ENCODE measurements around the gene GOLM1.

DNA sequence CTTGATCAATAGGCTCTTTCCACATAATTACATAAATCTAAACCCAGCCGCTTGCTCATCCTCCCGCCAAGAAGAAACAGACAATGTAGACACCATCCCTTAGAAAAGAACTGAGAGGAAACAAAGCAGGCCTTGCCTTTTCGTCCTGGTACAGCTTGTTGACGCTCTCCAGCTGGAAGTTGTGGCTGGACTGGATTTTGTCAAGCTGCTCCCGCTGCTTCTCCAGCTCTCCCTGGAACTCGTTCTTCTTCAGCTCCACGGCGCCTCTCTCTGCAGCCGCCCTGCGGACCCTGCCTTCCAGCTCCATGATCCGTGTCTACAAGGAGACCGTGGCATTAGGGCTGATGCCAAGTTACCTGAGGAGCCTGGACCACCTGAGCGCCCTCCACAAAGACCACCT, 22.1 kb downstream of the GOLM1 start:
- TF ChIP-seq CTCF (IDR thresholded peaks at IDR 0.05) = no peak
- TF ChIP-seq EZH2 (IDR thresholded peaks at IDR 0.05; ENCODE audit: borderline replicate concordance, insufficient read depth, low read depth, low read length, poor library complexity, severe bottlenecking) = no peak
